ENCODE measurements around the gene C1orf141.

DNA sequence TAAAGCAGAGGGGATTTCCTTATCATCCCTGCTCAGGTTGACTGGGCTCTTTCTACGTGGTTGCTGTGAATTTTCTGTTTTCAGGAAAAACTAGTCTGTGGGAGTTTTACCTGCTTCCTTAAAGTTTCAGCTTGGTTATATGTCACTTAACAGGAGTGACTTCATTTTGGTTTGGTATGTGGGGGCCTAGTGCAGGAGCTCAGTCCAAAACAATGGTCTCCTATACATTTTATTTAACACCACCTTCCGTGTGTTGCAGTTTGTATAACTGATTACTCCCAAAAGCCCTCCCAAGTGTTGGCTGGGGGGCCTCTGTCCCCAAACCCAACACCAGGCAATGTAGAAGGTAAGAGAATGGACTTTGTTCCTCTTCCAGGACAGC lies 36.8 kb upstream of the C1orf141 start:
- TF ChIP-seq, protein P1, sequence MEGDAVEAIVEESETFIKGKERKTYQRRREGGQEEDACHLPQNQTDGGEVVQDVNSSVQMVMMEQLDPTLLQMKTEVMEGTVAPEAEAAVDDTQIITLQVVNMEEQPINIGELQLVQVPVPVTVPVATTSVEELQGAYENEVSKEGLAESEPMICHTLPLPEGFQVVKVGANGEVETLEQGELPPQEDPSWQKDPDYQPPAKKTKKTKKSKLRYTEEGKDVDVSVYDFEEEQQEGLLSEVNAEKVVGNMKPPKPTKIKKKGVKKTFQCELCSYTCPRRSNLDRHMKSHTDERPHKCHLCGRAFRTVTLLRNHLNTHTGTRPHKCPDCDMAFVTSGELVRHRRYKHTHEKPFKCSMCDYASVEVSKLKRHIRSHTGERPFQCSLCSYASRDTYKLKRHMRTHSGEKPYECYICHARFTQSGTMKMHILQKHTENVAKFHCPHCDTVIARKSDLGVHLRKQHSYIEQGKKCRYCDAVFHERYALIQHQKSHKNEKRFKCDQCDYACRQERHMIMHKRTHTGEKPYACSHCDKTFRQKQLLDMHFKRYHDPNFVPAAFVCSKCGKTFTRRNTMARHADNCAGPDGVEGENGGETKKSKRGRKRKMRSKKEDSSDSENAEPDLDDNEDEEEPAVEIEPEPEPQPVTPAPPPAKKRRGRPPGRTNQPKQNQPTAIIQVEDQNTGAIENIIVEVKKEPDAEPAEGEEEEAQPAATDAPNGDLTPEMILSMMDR (IDR thresholded peaks at IDR 0.05): no peak
- no peak for TF ChIP-seq POLR2A (IDR thresholded peaks at IDR 0.05)
